OCI-LY7 (cell line): ENCODE data around the gene TAGLN.

Source experiments
- EZH2phosphoT487 ChIP-seq: fragments of 200-600 bp; sonication (generic); IDR thresholded peaks from 2 replicates; pipeline ENCODE4 v1.6.1; 2018; ENCODE audit warnings: low read depth, borderline replicate concordance, mild to moderate bottlenecking, mixed run types, antibody characterized with exemption, low read length, moderate library complexity, mixed read lengths
- TF ChIP-seq, protein P1 (sequence below): fragments of 200-600 bp; sonication (generic); conservative IDR thresholded peaks from 2 replicates; pipeline ENCODE4 v1.5.1; 2014; ENCODE audit warnings: mild to moderate bottlenecking, antibody characterized with exemption, low read length, moderate library complexity, mixed read lengths

DNA sequence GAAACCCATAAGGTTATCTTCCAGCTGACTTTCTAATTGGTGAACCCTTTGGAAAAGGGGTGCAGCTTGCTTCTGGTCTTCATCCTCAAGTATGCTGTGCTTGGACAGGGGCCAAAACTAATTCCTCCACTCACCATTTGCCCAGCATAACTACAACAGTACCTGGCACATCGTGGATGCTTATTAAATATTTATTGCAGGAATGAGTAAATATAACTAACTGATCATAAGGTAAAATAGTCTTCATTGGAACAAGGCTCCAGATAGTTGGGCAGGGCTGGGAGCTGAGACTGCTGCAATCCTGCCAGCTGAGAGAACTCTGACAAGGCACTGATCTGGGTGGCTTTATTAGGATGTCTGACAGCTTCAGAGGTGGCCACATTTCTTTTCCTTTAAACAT is 23.0 kb upstream of the TAGLN start:
- TF ChIP-seq, protein P1, sequence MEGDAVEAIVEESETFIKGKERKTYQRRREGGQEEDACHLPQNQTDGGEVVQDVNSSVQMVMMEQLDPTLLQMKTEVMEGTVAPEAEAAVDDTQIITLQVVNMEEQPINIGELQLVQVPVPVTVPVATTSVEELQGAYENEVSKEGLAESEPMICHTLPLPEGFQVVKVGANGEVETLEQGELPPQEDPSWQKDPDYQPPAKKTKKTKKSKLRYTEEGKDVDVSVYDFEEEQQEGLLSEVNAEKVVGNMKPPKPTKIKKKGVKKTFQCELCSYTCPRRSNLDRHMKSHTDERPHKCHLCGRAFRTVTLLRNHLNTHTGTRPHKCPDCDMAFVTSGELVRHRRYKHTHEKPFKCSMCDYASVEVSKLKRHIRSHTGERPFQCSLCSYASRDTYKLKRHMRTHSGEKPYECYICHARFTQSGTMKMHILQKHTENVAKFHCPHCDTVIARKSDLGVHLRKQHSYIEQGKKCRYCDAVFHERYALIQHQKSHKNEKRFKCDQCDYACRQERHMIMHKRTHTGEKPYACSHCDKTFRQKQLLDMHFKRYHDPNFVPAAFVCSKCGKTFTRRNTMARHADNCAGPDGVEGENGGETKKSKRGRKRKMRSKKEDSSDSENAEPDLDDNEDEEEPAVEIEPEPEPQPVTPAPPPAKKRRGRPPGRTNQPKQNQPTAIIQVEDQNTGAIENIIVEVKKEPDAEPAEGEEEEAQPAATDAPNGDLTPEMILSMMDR: no peak
- no peak for TF ChIP-seq EZH2phosphoT487
